Neutrophil (primary cell): Measurements from ENCODE around the gene ATAT1.

Experiments
- H3K27ac ChIP-seq: fragments of 200-600 bp; sonication (generic); 2 replicates; pipeline ENCODE4 v1.5.1; 2016; ENCODE audit warnings: mild to moderate bottlenecking, moderate library complexity
- H3K27me3 ChIP-seq: fragments of 200-600 bp; sonication (generic); 2 replicates; pipeline ENCODE4 v1.6.0; 2016; ENCODE audit warnings: mild to moderate bottlenecking
- H3K36me3 ChIP-seq: fragments of 200-600 bp; sonication (generic); 2 replicates; pipeline ENCODE4 v1.5.1; 2017
- H3K4me1 ChIP-seq, 2 experiments: fragments of 200-600 bp in 1 of 2; sonication (generic) in 1 of 2; 1 replicate in 1 of 2; 2 replicates in 1 of 2; pipeline versions ENCODE4 v1.5.1 to v1.6.1; 2013 to 2016; ENCODE audit warnings: low read depth in 1 of 2, low read length in 1 of 2, mild to moderate bottlenecking in 1 of 2, moderate library complexity in 1 of 2; ENCODE audit not compliant: control insufficient read depth in 1 of 2, insufficient read depth in 1 of 2
- H3K4me3 ChIP-seq, 2 experiments: fragments of 200-600 bp in 1 of 2; sonication (generic) in 1 of 2; 1 replicate in 1 of 2; 2 replicates in 1 of 2; pipeline ENCODE4 v1.5.1; 2013 to 2016; ENCODE audit warnings: low read depth in 1 of 2, low read length in 1 of 2, mild to moderate bottlenecking in 1 of 2, moderate library complexity in 1 of 2
- H3K9me3 ChIP-seq: fragments of 200-600 bp; sonication (generic); 2 replicates; pipeline ENCODE4 v1.5.1; 2016
- TF ChIP-seq, protein P1 (sequence below): fragments of 200-600 bp; sonication (generic); IDR thresholded peaks from 2 replicates; pipeline ENCODE4 v1.5.1; 2016; ENCODE audit warnings: antibody characterized with exemption

Gene ATAT1

GRCh38 chr6:30600451-30600961 is 26.2 kb upstream of the ATAT1 start:
- Histone ChIP-seq H3K4me1 (no peaks in the 10 kb centered on the region), H3K9me3 (no peaks in the 10 kb centered on the region), H3K27ac (peak overlapping the region; percentile 58), H3K4me3 (no peak overlapping the region), H3K27me3 (no peaks in the 10 kb centered on the region), H3K36me3 (peaks cover 62% of the 10 kb centered on the region)
- TF ChIP-seq, protein P1, sequence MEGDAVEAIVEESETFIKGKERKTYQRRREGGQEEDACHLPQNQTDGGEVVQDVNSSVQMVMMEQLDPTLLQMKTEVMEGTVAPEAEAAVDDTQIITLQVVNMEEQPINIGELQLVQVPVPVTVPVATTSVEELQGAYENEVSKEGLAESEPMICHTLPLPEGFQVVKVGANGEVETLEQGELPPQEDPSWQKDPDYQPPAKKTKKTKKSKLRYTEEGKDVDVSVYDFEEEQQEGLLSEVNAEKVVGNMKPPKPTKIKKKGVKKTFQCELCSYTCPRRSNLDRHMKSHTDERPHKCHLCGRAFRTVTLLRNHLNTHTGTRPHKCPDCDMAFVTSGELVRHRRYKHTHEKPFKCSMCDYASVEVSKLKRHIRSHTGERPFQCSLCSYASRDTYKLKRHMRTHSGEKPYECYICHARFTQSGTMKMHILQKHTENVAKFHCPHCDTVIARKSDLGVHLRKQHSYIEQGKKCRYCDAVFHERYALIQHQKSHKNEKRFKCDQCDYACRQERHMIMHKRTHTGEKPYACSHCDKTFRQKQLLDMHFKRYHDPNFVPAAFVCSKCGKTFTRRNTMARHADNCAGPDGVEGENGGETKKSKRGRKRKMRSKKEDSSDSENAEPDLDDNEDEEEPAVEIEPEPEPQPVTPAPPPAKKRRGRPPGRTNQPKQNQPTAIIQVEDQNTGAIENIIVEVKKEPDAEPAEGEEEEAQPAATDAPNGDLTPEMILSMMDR: no peak

DNA sequence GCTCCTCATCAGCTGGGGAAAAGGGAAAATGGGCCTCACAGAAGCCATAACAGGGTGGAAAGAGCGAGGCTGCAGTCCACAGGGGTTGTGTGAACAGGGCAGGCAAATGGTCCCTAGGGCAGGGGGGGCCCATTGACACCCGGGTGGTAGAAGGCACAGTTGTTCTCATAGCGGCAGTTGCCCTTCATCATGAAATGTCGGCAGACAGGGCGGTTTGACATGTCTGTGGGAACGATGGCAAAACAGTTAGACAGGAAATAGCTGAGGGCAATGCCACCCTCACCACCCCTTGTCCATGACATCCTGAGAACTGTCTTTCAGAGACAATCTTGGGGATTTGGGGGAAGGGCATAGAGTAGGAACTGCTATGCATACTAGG is 25.2 kb upstream of the ATAT1 start:
- no peak overlapping the region for H3K4me3 ChIP-seq
- H3K27me3 ChIP-seq: no peaks in the 10 kb centered on the region
- H3K27ac ChIP-seq: peak overlapping the region; percentile 58
- H3K36me3 ChIP-seq: peaks cover 71% of the 10 kb centered on the region
- H3K9me3 ChIP-seq: no peaks in the 10 kb centered on the region
- TF ChIP-seq, protein P1: no peak
- H3K4me1 ChIP-seq: peaks cover 3 to 5% of the 10 kb centered on the region in 2 experiments

GRCh38 chr6:30601815-30602641 is 24.6 kb upstream of the ATAT1 start:
- TF ChIP-seq, protein P1: no peak
- no peaks in the 10 kb centered on the region for H3K9me3 ChIP-seq
- no peaks in the 10 kb centered on the region for H3K27me3 ChIP-seq
- no peak overlapping the region for H3K4me3 ChIP-seq
- H3K27ac ChIP-seq: peak overlapping the region; percentile 58
- H3K4me1 ChIP-seq: peaks cover 8 to 11% of the 10 kb centered on the region in 2 experiments
- H3K36me3 ChIP-seq: peaks cover 77% of the 10 kb centered on the region

DNA sequence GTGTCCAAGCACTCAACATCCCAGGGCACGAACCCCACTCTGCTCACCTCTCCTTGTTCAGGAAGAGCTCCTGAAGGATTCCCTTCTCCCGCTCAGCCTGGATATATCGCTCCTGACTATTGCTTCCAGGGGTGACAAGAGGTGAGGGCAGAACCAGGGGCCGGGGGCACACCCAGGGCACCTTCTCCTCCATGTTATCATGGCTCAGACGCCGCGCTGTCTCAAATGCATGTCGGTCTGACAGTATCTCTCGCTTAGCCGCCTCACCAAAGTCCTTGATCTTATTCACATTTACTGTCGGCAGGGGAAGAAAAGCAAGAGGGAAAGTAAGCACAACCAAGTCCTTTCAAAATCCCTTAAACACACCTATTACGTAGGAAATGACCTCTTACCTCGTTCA is 22.7 kb upstream of the ATAT1 start:
- Histone ChIP-seq H3K4me1 (peaks cover 8 to 17% of the 10 kb centered on the region in 2 experiments), H3K9me3 (no peaks in the 10 kb centered on the region), H3K4me3 (no peak overlapping the region), H3K27me3 (no peaks in the 10 kb centered on the region), H3K27ac (no peak overlapping the region), H3K36me3 (peaks cover 97% of the 10 kb centered on the region)
- TF ChIP-seq, protein P1: no peak

DNA sequence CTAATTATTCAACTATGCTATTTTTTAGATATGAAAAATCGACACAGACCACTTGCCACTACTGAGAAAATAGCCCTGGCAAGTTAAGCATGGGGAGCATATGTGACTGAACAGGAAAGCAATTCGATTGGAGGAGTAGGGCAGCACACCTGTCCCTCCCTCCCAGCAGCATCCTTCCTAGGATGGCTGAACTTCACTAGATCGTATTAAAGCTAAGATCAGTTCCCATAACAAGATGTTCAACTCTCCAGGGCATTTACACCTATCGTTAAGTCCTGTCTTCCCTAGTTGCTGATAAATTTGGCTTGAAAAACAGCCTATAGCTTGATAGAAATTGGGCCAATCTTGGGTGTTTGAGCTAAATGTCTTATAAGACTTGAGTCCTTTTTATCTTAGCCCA is 16.6 kb upstream of the ATAT1 start:
- Histone ChIP-seq H3K27ac (peak overlapping the region; percentile 19), H3K9me3 (no peaks in the 10 kb centered on the region), H3K27me3 (no peaks in the 10 kb centered on the region), H3K4me3 (no peak overlapping the region), H3K36me3 (peaks cover 48% of the 10 kb centered on the region), H3K4me1 (peaks cover 43 to 44% of the 10 kb centered on the region in 2 experiments)
- TF ChIP-seq, protein P1: no peak
